Activated CD8-positive, alpha-beta memory T cell treated with anti-CD3 and anti-CD28 coated beads, Interleukin-2, amount 50 U/mL, for 1 hour (primary cell): ENCODE measurements around the gene SYT1.
"Not testable (repeated sequence)": the region's sequence is repeated elsewhere in the genome, so short reads cannot be mapped to it uniquely, and the experiment has no call there.

ENCODE experiments used
- DNase-seq: peaks from one replicate; pipeline ENCODE4 v3.0.0-alpha.2; 2020; ENCODE audit errors: extremely low read depth

SYT1 gene

DNA sequence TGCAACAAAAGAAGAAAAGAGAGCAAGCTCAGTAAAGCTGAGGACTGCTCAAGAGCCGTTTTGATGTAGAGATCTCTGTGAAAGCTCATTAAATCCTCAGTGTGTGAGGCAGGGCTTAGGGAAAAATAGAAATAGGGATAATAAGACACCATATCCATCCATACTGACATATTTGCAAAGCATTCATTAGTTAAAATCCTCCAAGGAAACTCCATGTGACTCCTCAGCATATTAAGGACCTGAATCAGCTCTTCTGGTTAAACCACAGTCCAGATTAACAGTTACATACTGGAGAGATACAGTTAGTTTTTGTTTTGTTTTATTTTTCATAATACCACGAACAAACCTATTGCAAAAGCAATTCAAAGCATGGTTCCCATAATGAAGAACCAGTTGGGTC is 538.0 kb downstream of the SYT1 start:
- DNase-seq, result no peak

DNA sequence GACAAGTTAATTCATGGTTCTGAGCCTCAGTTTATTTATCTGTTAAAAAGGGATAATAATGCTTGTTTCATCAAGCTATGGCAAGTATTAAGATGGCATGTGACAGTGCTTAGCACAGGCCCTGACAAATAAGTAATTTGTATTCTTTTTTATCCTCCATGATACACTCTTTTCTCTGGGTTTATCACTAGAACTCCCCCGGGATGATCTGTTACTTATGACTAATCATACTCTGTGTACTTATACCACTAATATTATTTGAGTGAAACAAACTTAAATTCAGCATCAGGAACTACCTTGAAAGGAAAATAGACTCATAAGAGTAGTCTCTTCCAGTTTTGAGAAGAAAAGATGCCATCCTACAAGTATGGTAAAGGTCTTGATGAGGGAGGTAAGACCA is 542.4 kb downstream of the SYT1 start:
- DNase-seq, result no peak

DNA sequence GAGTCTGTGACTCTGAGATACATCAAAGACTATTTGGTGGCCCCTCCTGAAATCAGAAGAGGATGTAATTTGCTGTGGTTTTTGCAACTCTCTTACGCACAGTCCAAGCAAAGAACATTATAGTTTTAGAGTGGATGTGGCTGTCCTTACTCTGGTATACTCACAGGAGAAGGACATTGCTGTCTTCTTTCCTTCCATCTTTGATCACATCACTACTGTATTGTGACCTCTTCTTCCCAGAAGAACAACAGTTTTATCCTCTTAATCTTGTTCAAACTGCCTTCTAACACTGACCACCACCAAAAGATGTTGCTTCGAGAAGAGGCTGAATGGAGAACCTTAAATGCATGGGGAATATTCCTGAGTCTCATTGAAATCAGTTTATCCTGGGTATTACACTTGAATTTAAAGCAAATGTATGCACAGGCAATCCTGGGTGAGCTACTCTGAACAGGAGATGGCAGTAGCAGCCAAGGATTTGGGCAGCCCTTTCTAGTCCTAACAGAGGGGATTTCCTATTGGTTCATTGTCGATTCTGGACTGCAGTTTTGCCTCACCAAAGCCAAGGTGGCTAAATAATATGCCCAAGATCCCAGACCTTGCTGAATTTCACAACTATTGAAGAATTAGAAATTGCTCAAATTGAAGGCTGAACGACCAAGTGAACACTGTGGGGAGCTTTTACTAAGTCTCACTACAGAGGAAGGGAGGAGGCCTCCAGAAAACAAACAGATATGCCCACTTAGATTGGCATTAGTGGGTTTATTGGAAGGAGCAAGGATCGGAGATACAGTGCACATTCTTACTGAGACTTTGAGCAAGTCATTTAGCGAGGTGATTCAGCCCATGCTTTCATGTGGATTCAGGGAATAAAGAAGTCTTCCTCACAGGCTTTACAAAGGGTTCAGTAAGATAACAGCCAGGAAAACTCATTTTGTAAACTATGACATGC is 543.4 kb downstream of the SYT1 start:
- no peak for DNase-seq

DNA sequence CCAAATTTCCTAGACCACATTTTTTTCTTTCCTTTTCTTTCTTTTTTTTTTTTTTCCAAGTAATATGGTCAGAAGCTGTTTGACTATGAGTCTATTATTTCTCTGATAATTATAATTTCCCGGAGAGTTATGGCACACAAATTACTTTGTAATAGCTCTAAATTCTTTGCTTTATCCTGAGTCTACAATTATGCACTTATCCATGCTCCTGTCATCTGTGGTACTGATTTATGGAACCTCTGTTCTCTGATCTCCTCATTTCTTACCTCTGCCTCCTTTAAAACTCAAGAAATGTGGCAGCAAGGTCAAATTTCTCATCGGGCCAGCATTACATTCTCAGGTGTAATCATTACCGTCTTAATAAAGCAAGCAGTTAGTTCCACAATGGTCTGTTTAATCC is 544.1 kb downstream of the SYT1 start:
- no peak for DNase-seq

DNA sequence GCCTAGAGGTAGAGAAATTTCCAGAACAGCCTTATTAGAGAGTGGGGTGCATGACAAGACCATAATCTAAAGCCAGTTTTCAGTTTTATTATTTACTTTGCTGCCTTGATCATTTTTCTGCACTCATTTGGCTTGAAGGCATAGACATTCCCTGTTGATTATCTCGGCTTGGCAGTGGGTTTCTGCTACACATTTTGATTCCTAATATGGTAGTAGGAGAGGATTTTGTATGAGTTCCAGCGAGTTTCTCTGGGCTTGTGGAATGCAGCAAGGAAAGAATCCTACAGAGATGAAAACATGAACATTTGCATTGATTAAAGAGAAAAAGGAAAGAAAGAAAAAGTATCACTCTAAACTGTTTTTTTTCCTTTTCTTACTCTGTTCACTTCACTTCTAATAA is 545.0 kb downstream of the SYT1 start:
- no peak for DNase-seq

DNA sequence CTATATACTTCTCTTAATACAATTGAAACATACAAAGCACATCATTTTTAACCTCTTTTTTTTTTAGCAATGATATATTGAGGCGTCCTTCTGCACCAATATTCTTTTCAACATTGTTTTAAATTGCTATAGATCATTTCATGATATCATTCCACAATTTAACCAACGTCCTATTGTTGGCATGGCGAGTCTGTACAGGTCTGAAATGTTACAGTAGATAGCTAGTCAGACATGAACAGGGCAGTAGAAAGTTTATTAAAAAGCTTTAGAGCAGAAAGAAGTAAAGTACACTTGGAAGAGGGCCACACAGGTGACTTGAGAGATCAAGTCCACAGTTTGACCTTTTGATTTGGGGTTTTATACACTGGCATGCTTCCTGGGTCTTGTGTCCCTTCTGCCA is 547.2 kb downstream of the SYT1 start:
- DNase-seq, result no peak

DNA sequence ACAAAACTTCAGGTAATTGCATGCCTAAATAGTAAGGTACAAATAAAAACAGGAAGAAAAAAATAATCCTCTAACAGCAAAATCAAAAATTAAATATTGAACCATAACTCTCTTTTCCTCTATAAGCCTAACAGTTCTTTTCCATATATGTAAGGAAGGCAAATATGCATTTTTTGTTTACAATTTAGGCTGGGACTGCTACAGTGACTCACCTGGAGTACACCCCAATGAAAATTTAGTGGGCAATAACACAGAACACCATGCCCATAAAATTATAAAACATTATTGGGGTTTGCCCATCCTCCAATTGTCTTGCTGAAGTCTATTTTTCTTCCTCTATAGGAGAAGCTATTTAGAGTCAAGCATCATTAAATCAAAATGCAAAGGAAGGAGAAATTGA is 549.2 kb downstream of the SYT1 start:
- no peak for DNase-seq

DNA sequence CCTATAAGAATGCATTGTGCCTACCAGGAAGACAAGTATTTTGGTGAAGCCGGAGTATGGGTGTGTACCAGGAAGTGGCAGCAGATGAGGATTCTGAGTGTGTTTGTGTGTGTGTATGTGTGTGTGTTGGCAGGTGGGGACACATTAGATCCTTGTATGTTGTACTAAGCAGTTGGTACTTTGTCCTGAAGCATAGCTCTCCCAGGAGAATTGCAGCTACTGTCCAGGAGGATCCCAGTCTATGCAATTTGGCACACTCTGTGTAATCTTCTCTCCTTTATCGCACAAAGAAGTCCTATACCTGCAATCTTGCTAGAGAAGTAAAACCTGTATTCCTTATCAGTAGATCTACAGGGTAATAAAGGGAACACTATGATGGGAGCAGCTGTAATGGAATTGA is 549.7 kb downstream of the SYT1 start:
- DNase-seq, result no peak

DNA sequence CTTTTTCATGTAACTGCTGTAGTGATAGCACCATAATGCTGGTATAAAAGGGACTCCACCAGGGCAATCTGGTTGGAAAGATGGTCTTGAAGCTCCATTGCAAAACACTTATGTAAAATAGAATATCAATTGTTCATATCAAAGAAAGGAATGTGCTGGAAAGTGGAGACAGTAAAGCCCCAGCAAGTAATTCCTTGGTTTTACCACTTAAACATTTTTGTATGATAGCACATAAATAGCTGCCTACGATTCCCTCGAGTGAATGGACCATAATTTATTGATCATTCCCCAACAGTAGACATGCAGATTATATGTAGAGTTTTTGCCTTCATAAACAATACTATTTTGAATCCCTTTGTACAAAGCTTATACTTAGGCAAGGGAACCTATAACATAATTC is 550.7 kb downstream of the SYT1 start:
- DNase-seq, result no peak

DNA sequence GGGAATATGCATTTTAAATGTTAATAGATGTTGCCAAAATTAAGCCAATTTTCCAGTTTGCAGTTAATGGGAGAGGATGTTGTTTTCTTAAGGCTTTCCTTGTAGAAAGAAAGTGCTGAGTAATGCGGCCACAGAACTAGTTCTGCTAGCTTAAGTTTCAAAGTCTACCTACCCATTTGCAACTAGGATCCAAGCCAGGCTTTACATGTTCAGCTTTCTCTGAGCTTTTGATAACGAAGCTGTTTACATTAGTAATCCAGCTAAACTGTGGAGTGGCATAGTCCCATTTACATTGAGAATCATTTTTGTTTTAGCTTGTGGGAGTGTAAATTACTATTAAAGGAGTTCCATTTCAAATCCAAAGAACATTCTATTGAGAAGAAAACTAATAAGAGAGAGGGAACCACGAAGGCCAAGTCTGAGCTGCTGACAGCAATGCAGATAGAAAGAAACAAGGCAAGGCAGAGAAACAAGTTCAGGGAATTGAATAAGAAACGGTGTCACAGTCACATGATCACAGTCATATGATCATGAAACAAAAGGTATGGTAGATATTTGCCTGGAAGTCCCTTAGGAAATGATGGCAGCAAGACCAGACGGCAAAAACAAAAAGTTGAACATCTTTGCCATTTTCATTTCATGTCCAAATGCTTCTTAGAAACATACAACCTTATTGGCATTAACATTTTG is 551.3 kb downstream of the SYT1 start:
- DNase-seq, result no peak

DNA sequence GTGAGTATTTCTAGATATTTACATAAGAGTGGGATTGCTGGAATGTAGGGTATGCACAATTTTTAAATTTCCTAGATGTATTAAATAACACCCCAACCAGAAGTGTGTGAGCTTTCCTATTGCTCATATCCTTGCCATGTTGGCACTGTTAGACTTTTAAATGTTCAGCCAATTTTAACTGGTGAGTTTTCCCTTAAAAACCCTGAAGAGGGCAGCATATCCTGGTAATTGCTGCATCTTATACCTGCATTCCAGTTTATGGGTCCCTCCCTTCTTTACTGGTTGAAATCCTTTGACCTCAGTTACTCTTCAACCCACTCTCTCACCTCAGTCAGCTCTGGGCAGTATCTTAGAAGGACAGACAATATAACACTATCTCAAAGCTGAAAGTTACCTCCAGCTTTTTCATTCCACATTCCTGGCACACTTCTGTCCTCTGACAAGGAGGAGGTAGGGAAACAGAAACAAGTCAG is 555.6 kb downstream of the SYT1 start:
- DNase-seq, result no peak

DNA sequence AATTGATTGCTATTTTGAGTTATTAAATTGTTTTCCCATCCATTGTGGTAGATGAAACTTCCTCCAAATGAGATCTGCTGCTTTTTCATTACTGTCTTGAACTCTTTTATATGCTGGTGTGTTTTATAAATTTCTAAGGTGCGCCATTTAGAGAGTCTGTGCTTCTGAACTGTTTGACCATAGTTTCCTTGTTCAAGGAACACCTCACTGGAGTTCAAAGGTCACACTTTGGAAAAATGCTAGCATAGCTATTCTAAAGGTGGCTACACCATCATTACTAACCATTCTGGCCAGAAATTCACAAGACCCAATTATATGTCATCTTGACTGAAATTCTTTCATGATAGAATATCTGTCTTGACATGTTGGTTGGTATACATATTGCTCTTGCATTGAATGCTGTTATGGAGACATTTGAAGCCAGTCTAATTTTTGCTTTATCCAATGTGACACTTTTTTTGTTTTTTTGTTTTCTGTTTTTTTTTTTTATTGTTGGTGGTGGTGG is 556.7 kb downstream of the SYT1 start:
- no peak for DNase-seq

DNA sequence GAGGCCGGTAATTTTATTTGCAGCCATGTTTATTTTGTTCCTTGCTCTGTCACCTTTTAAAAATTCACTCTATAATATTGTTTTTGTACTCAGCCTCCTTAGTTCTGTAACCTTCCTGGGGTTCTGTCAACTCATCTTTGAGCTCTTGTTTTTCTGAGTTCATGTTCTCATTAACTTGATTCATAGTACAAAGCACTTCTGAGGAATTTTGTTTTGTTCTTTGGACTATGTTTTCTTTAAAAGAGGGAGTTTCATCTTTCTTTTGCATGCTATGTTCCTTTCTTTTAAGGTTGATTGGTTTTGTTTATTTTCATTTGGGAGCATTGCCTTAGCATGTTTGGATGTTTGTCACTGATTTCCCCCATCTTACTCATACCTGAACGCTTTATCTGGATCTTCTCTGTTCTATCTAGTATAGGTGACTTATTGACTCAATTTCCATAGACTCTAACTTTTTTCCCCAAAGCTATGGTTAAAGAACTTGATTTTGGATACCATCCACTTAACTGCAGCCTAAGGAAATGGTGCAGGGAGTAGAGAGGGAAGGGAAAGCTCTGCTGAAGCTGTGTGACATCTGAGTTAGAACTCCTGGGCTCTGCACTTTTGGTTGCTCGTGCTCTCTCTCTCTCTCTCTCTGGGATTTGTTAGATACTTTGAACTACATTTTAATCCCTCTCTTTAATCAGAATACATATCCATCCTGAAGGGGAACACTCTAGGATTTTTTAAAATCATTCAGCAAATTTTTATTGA is 557.7 kb downstream of the SYT1 start:
- no peak for DNase-seq

DNA sequence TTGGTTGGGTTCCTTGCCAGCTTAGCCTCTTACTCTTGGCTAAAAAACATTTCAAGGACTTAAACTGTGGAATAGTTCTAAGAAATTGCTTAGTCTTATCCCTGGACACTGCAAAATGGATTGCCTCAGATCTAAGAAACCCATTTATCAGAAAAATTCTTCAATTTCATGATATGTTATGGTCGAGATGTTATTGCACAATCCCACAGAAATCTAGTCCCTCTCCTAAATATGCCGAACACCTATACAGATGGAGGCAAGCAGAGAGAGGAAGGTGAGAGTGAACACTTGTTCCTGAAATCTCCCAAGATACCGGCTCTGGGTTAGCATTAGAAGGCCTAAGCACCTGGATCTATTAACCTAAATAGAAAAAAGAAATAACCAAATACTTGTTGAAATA is 559.0 kb downstream of the SYT1 start:
- DNase-seq, result no peak

DNA sequence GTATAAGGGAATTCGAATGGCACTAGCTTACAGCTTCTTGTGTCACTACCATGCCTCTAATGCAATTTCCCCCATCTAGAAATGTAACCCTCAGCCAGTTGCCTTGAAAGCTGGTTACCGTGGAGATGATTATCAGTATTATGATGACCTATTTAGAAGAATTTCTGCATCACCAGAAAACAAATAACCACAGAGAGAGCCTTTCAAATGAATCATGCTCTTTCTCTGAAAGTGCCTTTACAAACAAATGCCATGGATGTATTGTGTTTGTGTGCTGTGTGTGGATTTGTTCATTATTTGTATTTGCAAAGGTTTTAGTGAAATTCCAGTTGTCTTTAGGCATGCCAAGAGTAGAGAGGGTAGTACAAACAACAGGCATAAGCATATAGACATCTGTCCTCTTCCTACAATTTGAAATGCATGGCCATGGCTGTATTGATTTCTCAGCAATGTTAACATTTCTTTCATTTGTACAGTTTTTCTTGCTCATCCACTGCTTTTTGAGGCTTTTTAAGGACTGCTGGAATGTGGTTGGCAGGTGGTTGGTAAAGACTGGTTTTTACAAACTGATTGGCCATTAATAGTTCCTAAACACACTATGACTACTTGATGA is 559.6 kb downstream of the SYT1 start:
- DNase-seq, result no peak

DNA sequence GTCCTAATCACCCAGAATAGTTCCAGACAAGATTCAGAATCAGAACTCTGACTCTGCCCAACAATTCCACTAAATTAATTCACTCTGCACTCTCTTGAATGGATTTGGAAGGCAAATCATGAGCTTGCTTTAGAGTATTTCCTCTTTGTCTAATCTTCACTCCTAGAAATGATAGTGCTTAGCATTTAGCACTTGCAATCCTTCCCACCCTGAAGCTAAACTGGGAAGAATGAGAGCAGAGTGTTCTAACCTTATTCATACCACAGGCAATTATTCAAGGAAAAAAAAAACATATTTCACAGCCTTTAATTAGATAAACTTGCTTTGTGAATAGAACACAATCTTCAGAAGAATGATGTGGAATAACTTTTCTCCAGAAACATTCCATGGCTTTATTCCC is 561.5 kb downstream of the SYT1 start:
- DNase-seq, result no peak

DNA sequence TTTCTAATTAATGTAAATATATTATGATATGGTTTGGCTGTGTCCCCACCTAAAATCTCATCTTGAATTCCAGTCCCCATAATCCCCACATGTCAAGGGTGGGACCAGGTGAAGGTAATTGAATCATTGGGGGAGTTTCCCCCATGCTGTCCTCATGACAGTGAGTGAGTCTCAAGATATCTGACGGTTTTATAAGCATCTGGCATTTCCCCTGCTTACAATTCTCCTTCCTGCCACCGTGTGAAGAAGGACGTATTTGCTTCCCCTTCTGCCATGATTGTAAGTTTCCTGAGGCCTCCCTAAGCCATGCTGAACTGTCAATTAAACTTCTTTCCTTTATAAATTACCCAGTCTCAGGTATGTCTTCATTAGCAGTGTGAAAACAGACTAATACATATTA is 562.2 kb downstream of the SYT1 start:
- DNase-seq, result not testable (repeated sequence)

DNA sequence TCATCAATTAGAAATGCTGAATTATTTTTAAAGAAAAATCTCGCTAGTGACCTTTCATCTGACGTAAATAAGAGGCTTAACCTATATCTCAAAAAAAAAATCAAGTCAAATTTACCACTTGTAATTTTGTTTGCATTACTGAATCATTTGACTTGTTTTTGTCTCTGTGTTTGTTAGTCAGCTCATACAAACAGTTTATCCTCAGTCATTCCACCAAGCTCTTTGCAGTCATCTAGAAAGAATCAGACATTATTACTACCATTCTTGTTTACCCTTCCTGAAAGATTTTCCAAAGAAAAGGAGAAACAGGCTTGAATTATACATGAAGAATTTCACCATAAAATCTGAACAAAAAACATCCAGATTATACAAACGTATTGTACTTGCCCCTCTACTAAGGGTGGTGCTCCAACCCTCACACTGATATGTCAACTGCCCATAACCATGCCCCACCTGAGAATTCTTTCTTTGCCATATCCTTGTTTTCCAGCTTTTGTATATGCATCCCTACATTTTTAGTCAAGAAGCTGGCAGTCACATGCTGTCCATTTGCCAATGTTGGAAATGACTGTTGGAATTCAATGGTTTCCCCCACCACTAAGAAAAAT is 569.0 kb downstream of the SYT1 start:
- DNase-seq, result no peak

DNA sequence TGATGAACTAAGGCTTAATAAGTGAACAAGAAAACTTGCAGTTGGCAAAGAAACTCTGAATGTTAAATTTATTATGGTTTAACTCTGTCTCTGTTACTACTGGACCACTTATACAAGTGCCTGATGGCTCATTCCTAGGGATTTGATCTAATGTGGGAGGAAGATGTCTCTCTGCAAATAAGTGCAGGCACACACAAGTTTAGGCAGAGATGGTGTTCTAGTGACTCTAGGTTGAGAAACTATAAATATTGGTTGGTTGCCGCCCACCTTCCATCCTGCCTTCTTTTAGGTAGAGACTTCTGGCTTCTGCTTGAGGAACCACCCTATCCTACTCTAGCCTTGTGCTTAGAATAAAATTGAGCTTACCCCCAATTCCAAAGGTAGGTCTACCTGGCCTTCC is 570.0 kb downstream of the SYT1 start:
- DNase-seq, result no peak

DNA sequence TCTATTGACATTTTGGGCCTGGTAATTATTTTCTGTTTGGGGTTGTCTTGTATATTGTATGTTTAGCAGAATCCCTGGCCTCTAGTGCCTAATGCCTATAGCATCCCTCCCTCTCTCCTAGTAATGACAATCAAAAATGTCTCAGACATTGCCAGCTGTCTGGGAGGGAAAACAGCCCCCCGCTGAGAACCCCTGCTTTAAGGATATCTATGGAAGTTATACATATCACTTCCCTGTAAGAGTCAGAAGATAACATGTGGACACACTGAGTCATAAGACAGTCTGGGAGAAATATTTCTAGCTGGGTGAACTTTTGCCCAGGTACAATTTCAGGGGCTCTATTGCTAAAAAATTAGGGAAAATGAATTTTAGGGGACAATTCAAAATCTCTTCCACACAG is 571.2 kb downstream of the SYT1 start:
- no peak for DNase-seq

DNA sequence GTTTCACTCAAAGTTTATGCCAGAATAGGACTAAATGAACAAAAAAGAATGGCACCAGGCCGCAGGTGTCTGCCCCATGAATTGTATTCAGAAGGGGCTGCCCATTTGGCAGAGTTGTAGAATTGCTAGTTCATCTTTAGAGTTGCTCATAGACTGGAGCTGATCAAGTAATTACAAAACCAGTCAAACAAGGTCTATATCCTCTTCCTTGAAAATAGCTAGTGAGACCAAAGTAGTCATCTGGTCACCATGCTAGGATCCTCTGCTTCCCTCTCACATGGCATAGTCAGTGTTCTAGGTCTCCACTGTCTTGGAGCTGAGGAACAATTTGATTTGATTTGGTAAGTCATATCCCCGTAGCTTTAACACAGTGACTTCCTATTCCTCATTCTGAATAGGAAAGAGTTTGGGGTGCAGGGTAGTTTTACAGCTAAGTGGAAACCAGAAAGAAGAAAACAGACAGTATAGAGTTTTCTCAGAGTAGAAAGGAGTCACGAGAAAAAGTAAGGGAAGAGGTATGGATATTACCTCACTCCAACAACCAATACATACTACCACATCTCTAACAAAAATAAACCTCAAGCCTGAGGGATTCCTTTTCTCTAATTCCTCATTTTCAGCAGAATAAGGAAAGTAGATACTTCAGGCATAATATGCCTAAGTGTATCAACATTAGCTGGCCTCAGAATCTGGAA is 574.1 kb downstream of the SYT1 start:
- DNase-seq, result no peak
